GM19043 (cell line): ENCODE data around the gene ZNHIT3.
"Not testable (repeated sequence)": the region's sequence is repeated elsewhere in the genome, so short reads cannot be mapped to it uniquely, and the experiment has no call there.

ENCODE experiments used
- ATAC-seq: cut with Tn5 transposase; IDR thresholded peaks from one replicate; pipeline ENCODE4 v1.9.1; 2021; ENCODE audit warnings: low read depth; ENCODE audit not compliant: unreplicated experiment

Gene ZNHIT3

GRCh38 chr17:36482611-36483504 is 3.6 kb upstream of the ZNHIT3 start:
- no peak for ATAC-seq

DNA sequence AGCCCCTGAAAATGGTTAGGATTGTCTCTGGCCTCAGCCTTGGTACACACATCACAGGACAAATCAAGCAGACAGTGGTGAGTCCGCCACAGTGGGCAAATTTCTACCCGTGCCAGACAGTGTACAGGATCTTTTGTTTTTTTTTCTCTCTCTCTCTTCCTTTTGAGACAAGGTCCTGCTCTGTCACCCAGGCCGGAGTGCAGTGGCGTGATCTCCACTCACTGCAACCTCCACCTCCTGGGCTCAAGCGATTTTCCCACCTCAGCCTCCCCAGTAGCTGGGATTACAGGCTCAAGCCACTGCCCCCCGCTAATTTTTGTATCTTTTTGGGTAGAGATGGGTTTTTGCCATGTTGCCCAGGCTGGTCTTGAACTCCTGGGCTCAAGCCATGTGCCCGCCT is 2.5 kb upstream of the ZNHIT3 start:
- ATAC-seq, result not testable (repeated sequence)

- no peak for ATAC-seq
These were observed 1.5 kb upstream of the ZNHIT3 start for GRCh38 chr17:36485027-36485426.

GRCh38 chr17:36485805-36486203 is 677 bp upstream of the ZNHIT3 start:
- ATAC-seq, result no peak

DNA sequence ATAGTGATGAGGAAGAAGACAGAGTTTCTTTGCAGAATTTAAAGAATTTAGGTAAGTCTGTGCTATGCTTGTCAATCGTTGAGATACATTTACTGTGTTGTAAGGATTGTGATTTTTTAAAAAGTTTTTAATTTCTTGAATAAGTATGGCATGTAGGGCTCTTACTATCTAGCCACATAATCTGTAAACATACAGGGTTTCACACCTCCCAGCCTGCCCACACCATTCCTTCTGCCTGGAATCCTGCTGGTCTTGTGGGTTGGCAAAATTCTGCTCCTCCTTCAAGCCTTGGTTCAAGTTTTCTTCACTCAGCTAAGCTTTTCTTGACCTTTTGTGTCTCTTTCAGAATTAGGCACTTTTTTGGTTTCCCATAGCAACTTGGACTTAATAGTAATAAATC is 7.5 kb downstream of the ZNHIT3 start:
- no peak for ATAC-seq

DNA sequence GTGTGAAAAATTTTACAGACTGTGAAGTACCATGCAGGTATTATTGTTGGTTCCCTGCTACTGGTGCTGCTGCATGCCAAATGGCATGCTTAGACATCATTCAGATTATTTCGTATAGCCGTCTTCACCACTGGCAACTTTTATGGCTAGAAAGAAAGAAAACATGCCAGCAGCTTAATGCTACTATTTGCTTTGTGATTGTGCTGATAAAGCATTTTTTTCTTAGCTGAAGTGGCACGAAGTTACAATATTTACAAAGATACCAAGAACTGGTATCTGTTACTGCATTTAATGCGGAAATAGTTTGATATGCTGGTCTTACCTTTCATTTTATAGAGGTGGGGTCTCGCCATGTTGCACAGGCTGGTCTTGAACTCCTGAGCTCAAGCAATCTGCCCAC is 8.2 kb downstream of the ZNHIT3 start:
- ATAC-seq, result no peak

DNA sequence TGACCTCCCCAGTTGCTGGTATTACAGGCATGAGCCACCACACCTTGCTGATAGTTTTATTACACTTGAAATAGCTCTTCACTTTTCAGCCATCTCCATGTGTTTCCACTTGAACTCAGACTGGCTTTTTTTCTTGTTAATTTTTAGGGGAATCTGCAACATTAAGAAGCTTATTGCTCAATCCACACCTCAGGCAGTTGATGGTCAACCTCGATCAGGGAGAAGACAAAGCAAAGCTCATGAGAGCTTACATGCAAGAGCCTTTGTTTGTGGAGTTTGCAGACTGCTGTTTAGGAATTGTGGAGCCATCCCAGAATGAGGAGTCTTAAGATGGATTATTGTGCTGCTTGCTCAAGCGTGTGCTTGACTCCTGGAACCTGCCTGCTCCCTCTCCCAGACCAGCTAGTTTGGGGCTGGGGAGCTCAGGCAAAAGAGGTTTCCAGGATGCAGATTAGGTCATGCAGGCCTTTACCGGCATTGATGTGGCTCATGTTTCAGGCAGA is 8.6 kb downstream of the ZNHIT3 start:
- ATAC-seq, result no peak

DNA sequence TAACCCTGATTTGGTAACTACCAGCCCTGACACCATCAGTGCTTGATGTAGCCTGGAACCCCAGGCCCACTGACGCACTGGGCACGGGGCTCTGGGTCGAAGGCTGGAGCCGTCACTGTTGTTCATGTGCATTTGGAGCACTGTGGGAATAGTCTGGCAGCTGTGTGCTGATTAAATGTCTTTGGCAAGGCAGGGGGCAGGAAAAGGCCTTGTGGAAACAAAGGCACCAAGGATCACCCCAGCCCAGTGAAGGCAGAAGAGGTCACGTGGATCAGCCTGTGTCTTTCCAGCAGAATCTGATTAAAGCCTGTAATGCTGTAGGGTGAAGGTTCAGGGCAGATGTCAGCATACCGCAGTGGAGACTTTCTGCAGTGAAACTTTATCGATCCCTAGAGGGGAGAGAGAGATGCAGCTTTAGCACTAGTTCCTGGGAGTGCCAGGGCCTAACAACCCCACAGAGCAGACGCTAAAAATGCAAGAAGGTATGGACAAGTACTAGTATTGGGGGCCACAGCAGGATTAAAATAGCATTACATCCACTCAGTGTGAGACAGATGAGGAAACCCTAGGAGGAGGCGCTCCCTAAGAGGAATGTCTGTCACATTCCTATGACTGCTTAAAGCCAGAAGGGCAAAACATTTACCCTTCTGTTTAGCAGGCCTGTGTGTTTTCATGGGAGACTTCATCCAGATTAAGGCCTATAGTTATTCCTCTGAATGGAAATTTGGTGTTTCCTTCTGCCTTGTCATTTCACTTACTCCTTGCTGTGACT is 9.7 kb downstream of the ZNHIT3 start:
- ATAC-seq, result no peak

- no peak for ATAC-seq
These were observed 11.7 kb downstream of the ZNHIT3 start for GRCh38 chr17:36498155-36498554.

DNA sequence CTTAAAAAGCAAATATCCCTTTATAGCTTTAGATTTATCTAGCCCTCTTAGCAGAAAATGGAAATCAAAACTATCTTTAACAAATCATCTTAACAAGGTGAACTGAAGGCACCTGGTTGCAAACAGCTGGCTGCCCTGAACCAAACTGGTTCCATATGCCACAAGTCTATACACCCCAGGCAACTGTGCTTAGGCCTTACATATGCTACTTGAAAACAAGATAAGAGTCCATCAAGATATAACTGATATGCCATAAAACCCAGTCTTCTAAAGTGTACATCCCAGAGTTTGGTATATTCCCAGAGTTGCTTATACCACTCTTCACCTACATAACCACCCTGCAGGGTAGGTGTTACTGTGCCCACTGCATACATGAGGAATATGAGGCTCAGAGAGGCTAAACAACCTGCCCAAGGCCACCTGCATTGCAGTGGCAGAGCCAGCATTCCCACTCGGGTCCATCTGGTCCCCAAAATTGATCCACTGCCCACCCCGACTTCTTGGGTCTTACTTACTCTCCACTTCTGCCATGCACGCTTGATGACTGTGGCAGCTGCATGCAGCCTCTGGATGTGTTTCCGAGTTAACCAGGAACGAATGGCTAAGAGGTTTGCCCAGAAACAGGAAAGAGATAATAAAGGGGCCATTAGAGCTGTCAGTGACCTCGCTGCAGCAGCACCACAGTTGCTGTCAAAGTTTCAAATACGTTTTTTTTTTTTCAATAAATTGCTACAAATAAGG is 12.2 kb downstream of the ZNHIT3 start:
- ATAC-seq, result no peak

- no peak for ATAC-seq
These were observed 14.3 kb downstream of the ZNHIT3 start for GRCh38 chr17:36500745-36501225.

DNA sequence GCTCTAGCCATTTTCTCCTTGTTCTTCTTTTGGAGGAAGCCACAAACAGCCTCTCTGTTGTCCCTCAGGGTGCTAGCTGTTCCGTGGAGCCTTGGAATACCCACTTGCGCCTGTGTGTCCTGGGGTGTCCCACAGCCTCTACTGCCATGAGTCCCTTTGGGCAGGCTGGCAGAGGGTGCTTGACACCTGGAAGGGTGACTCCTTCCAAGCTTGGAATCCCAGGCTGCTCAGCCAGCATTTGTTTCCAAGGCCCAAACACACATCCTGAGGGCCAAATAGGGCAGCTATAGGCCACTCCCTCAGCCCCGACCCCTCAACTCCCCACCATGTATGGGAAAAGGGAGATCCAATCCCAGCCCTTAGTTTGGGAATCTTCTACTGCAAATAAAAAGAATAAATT is 14.9 kb downstream of the ZNHIT3 start:
- ATAC-seq, result no peak

DNA sequence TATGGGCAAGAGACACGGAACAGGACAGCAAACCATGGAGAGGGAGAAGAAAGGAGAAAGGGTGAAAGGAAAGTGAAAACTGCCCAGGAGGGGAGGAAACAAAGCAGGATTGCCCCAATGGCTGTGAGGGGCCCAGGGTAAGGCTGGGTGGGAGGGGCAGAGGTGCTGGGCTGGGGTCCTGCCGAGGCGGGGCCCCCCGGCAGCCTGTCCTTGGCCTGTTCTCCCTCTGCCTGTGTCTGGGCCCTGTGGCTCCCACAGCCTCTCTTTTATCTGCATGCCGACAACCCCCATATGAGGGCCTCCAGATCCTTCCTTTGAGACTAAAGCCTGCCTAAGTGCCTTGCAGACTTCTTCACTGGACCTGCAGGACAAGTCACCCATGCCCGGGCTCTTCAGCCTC is 15.5 kb downstream of the ZNHIT3 start:
- ATAC-seq, result no peak

DNA sequence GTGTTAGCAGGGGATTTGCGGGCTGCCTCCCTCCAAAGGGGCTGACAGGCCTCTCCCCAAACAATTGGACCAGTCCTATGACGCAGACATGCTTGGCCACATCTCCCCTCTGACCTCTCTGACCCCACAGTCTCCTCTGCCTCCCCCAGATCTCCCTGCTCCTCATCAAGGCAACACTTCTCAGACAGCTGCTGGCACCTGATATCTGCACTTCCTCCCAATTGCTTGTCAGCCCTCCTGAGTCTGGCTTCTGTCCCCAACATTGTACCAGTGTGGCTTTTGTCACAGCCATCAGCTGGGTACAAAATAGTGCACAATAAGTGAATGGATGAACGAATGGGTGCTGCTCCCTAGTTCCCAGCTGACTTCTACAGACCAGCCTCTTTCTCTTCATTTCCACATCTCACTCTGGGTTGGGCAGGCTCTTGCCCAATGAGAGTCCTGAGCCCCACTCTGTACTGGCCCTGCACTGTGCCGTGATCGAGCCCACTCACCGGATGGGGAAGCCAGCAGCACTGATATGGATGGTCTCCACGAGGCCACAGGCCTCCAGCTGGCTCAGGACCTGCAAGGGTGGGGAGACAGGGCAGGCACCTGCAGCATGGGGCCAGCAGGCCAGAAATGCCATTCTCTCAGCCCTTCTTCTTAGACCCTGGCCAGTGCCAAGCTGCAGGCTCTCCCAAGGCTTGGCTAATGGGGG is 17.1 kb downstream of the ZNHIT3 start:
- no peak for ATAC-seq

DNA sequence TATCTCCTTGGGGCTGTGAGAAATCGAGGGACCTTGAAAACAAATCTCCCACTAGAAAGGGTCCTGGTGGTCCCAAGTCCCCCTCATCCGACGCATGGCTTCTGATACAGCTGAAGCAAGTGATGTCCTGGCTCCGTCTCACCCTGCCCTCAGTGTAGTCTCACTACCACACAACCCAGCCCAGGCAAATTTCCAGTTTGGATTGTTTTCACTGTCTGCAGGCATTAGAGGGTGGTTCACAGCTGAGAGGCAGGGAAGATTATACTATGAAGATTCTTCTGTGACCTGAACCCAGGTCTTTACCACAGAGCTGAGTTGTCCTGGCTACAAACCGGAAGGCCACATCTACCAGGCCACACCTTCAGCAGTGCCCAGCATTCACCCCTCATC is 17.7 kb downstream of the ZNHIT3 start:
- no peak for ATAC-seq

DNA sequence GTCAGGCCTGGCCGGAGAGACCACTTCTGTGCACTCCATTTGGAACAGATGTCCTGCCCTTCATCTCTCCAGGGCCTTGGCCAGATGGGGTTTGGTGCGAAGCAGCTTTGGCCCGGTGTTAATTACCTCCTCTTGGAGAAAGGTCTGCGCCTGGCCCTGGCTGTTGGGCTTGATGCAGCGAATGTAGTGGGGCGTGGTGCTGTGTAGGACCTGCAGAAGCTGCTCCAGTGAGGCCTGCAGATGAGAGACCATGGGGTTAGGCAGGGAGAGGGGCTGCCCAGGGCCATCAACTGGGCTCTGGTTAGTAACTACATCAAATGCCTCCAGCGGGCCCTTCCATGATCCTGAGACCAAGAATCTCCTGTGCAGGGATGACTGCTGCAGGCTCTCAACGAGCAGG is 18.7 kb downstream of the ZNHIT3 start:
- ATAC-seq, result no peak

DNA sequence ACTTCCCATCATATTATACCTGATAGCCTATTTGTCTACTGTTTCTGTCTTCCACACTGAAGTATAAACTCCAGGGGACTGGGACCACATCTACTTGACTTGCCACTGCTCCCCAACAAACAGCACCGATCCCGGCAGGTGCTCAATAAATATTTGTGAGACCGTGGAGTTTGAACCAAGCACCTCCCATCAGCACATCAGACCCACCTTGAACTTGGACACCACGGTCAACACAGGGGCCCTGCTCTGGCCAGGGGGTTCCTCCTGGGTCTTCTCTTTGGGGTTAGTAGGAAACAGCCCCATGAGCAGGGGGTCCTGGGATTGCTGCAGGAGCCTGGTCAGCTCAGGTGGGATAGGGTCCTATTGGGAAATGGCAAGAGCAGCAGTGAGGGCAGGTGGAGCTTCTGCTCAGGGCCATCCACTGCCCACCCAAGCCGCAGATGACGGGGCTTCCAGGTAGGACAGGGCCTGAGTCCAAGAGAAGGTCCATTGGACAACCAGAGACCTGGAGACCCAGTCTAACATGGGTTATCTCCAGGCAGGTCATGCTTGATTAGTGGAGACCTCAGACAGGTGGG is 19.9 kb downstream of the ZNHIT3 start:
- ATAC-seq, result no peak

DNA sequence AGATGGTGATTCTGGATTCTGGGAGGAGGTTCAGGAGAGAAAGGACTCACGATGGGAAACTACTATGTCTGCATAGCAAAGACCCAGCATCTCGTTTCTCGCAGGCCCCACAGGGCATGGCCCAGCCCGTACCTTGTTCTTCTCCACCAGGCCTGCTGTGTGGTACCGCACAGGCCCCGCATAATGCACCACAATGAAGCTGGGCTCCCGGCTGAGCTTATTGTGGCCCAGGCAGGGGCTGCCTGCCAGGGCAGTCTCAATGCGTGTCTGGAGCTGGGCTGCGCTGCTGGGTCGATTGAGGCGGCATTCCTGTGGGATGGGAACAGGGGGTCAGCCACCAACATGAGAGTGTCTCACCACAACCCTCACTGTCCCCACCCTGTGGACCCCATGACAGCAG is 20.4 kb downstream of the ZNHIT3 start:
- no peak for ATAC-seq

DNA sequence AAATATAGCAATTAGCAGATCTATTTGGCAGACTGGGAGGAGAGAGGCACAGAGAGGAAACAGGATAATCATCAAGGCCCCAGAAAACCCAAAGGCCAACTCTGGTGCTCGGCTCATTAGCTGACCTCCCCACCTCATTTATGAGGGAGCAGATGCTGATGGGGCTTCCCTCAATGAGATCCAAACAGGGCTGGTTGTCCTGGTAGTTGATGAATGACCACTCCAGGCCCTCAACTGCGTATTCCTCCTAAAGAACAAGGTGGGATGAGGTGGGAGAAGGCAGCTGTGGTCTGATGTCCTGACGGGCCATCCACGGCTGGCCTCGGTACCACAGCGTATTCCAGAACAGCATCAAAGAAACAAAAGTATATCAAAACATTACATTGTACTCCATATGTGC is 20.8 kb downstream of the ZNHIT3 start:
- ATAC-seq, result no peak

DNA sequence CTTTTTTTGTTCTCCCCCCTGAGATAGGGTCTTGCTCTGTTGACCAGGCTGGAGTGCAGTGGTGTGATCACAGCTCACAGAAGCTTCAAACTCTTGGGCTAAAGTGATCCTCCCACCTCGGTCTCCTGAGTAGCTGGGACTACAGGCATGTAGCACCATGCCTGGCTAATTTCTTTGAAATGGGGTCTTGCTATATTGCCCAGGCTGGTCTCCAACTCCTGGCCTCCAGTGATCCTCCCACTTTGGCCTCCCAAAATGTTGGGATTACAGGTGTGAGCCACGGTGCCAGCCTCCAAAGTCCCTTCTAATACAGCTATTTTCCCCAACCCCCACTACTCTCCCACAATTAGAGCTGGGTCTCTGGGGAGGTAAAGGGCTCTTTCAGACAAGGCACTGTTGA is 22.0 kb downstream of the ZNHIT3 start:
- ATAC-seq, result not testable (repeated sequence)
